Lower leg skin (tissue), 3 donors: ENCODE results near the gene ZSWIM9.

Experiments used
- CTCF ChIP-seq, 3 donors: fragments of 450-650 bp; IDR thresholded peaks; one replicate each; pipeline ENCODE4 v1.5.1; 2016; ENCODE audit warnings: antibody characterized with exemption in 3 of 3, mild to moderate bottlenecking in 3 of 3, moderate library complexity in 2 of 3
- POLR2A ChIP-seq, 2 donors: fragments of 450-650 bp; IDR thresholded peaks; one replicate each; pipeline ENCODE4 v1.6.1; 2016 to 2017; ENCODE audit warnings: antibody characterized with exemption in 2 of 2, mild to moderate bottlenecking in 1 of 2, moderate library complexity in 1 of 2

GRCh38 chr19:48196933-48197665 lies 26.6 kb downstream of the ZSWIM9 start:
- TF ChIP-seq CTCF (IDR thresholded peaks at IDR 0.05) (no peak), POLR2A (IDR thresholded peaks at IDR 0.05) (no peak)
